MCF 10A (cell line): ENCODE measurements around the gene ILDR1. TPM values are rescaled to one million over a fixed set of nuclear protein-coding genes. Genes with fewer than 3 reads are reported as not detected.

Source experiments
- BruUV-seq: library from RNA; stranded (reverse); fragments of 400-500 nt; replicated peaks from 2 replicates; lab custom pipeline; 2021; lab: Mats Ljungman, UMichigan
- CTCF ChIA-PET: fragments of 300-600 bp; sonication (Branson Sonifier 250); formaldehyde crosslinking; extraction: SDS; loops from one replicate; lab custom pipeline; 2021; ENCODE audit warnings: antibody characterized with exemption, inconsistent platforms; lab: Yijun Ruan, JAX
- POLR2A ChIA-PET: fragments of 300-600, 350-650 bp; sonication (Branson Sonifier 250); formaldehyde crosslinking; extraction: SDS; loops from one replicate; lab custom pipeline; 2020; ENCODE audit warnings: antibody characterized with exemption, inconsistent platforms; lab: Yijun Ruan, JAX
- DNase-seq: peaks from one replicate; pipeline ENCODE4 v3.0.0-alpha.2; 2018; ENCODE audit not compliant: unreplicated experiment
- H3K27ac Mint-ChIP-seq: one replicate; pipeline ENCODE4 v1.8.0; 2022; ENCODE audit warnings: mild to moderate bottlenecking, low read depth, mixed read lengths; ENCODE audit not compliant: unreplicated experiment
- H3K27me3 Mint-ChIP-seq: one replicate; pipeline ENCODE4 v1.8.0; 2022; ENCODE audit warnings: mixed read lengths; ENCODE audit not compliant: insufficient read depth, unreplicated experiment
- H3K36me3 Mint-ChIP-seq: one replicate; pipeline ENCODE4 v1.8.0; 2022; ENCODE audit warnings: mild to moderate bottlenecking, moderate library complexity, mixed read lengths; ENCODE audit not compliant: insufficient read depth, unreplicated experiment
- H3K4me1 Mint-ChIP-seq: one replicate; pipeline ENCODE4 v1.8.0; 2022; ENCODE audit warnings: mixed read lengths; ENCODE audit not compliant: insufficient read depth, unreplicated experiment
- H3K4me3 Mint-ChIP-seq: one replicate; pipeline ENCODE4 v1.8.0; 2022; ENCODE audit warnings: mild to moderate bottlenecking, moderate library complexity, mixed read lengths; ENCODE audit not compliant: unreplicated experiment
- H3K9me3 Mint-ChIP-seq: one replicate; pipeline ENCODE4 v1.8.0; 2022; ENCODE audit warnings: mixed read lengths; ENCODE audit not compliant: unreplicated experiment
- CTCF ChIP-seq: fragments of 200-600 bp; IDR thresholded peaks from one replicate; pipeline ENCODE4 v1.8.0; 2022; ENCODE audit warnings: antibody characterized with exemption, mild to moderate bottlenecking; ENCODE audit not compliant: unreplicated experiment
- intact Hi-C: fragments of 100-400 bp; cut with micrococcal nuclease; formaldehyde crosslinking; loops from 2 replicates; pipeline ENCODE4 v1.14.1; 2022
- total RNA-seq: library from RNA; stranded (reverse); gene quantifications from 2 replicates; pipeline ENCODE4 v1.2.3, GENCODE V29; 2022

Gene ILDR1
- total RNA-seq, 1 experiment from 2014 or later: 0.23 TPM

- peak; percentile 79 for DNase-seq
- Mint-ChIP-seq H3K4me1 (peaks cover 24% of the 10 kb centered on the region), H3K9me3 (no peaks in the 10 kb centered on the region), H3K4me3 (no peak overlapping the region), H3K36me3 (no peaks in the 10 kb centered on the region), H3K27ac (peak overlapping the region; percentile 61), H3K27me3 (no peaks in the 10 kb centered on the region)
- no TSS peak for BruUV-seq
- ChIA-PET CTCF (interaction anchor here (0.6 to 2.2 kb wide), 30 partner anchors 10 to 450 kb away, joined by 3 to 11 read pairs (median 4); partner anchors contain the start of gene POLQ), POLR2A (interaction anchor here (0.7 to 1.2 kb wide), 4 partner anchors 16 to 247 kb away, joined by 3 to 5 read pairs (median 4); partner anchors contain the start of genes EAF2 and IQCB1)
- peak; percentile 33 for TF ChIP-seq CTCF
- intact Hi-C loops: loop anchor here (1.0 kb wide), 1 partner anchor 449 kb away; no protein-coding TSS in a partner anchor
Observed at GRCh38 chr3:121995161-121996137, 26.6 kb downstream of the ILDR1 start.

- POLR2A ChIA-PET: interaction anchor here (1.2 kb wide), 2 partner anchors 20 to 246 kb away, joined by 3 to 5 read pairs; no protein-coding TSS in a partner anchor
- Mint-ChIP-seq H3K36me3 (no peaks in the 10 kb centered on the region), H3K27ac (no peak overlapping the region), H3K4me1 (peaks cover 20% of the 10 kb centered on the region), H3K27me3 (no peaks in the 10 kb centered on the region), H3K9me3 (no peaks in the 10 kb centered on the region), H3K4me3 (no peak overlapping the region)
- CTCF ChIA-PET: interaction anchor here (1.3 to 2.0 kb wide), 4 partner anchors 11 to 43 kb away, joined by 3 to 11 read pairs (median 5); no protein-coding TSS in a partner anchor
- intact Hi-C loops: no loop called here
- no peak for DNase-seq
- BruUV-seq: no TSS peak
- TF ChIP-seq CTCF: no peak
Observed at GRCh38 chr3:121994551-121994950, 27.5 kb downstream of the ILDR1 start.

GRCh38 chr3:121992601-121993560 is 29.2 kb downstream of the ILDR1 start:
- intact Hi-C loops: no loop called here
- no TSS peak for BruUV-seq
- Mint-ChIP-seq H3K36me3 (no peaks in the 10 kb centered on the region), H3K27me3 (no peaks in the 10 kb centered on the region), H3K4me1 (peaks cover 14% of the 10 kb centered on the region), H3K4me3 (no peak overlapping the region), H3K27ac (no peak overlapping the region), H3K9me3 (no peaks in the 10 kb centered on the region)
- TF ChIP-seq CTCF: no peak
- ChIA-PET POLR2A (no interaction called here), CTCF (interaction anchor here (0.6 to 0.7 kb wide), 4 partner anchors 15 to 901 kb away, joined by 3 read pairs; no protein-coding TSS in a partner anchor)
- DNase-seq: no peak
